ENCODE results near the gene ITIH5. TPM values are rescaled to one million over a fixed set of nuclear protein-coding genes. Genes with fewer than 3 reads are reported as not detected.

Gene ITIH5
- total and polyA plus RNA-seq, 4 donors = 0.88 to 68.5 (median 6.4) TPM

- Histone ChIP-seq H3K27ac (ENCODE audit: low read depth in 1 of 2, low read length in 1 of 2) (peak overlapping the region in 1 of 2 donors; percentile 34), H3K9ac (ENCODE audit: insufficient read depth in 1 of 2, low read length in 2 of 2) (no peak overlapping the region), H3K9me3 (ENCODE audit: control insufficient read depth in 4 of 4, insufficient read depth in 3 of 4, low read length in 3 of 4) (no peaks in the 10 kb centered on the region), H3K36me3 (ENCODE audit: control insufficient read depth in 4 of 4, insufficient read depth in 4 of 4, low read length in 4 of 4) (no peaks in the 10 kb centered on the region), H3K4me1 (ENCODE audit: control insufficient read depth in 5 of 5, insufficient read depth in 5 of 5, low read length in 5 of 5) (peaks cover 0 to 51% (median 19%) of the 10 kb centered on the region in 5 donors), H3K27me3 (ENCODE audit: control insufficient read depth in 3 of 3, insufficient read depth in 3 of 3, low read length in 2 of 3) (no peaks in the 10 kb centered on the region), H3K4me3 (no peak overlapping the region)
- WGBS, 2 donors = 48 to 66% methylated on average over 19 of the region's 19 CpGs
- TF ChIP-seq CTCF (IDR thresholded peaks at IDR 0.05; ENCODE audit: control extremely low read depth, extremely low read depth) = no peak
- DNase-seq = peak; percentile 65 to 73 (median 68)
- ATAC-seq (ENCODE audit: insufficient read depth, low FRiP score) = no peak
Measured at GRCh38 chr10:7561216-7561893, 105.4 kb downstream of the ITIH5 start.

GRCh38 chr10:7560519-7560918, 106.2 kb downstream of the ITIH5 start:
- Histone ChIP-seq H3K9me3 (ENCODE audit: control insufficient read depth in 4 of 4, insufficient read depth in 3 of 4, low read length in 3 of 4) (no peaks in the 10 kb centered on the region), H3K36me3 (ENCODE audit: control insufficient read depth in 4 of 4, insufficient read depth in 4 of 4, low read length in 4 of 4) (no peaks in the 10 kb centered on the region), H3K9ac (ENCODE audit: insufficient read depth in 1 of 2, low read length in 2 of 2) (no peak overlapping the region), H3K4me3 (no peak overlapping the region), H3K4me1 (ENCODE audit: control insufficient read depth in 5 of 5, insufficient read depth in 5 of 5, low read length in 5 of 5) (peaks cover 0 to 56% (median 19%) of the 10 kb centered on the region in 5 donors), H3K27me3 (ENCODE audit: control insufficient read depth in 3 of 3, insufficient read depth in 3 of 3, low read length in 2 of 3) (no peaks in the 10 kb centered on the region), H3K27ac (ENCODE audit: low read depth in 1 of 2, low read length in 1 of 2) (no peak overlapping the region)
- TF ChIP-seq CTCF (IDR thresholded peaks at IDR 0.05; ENCODE audit: control extremely low read depth, extremely low read depth) = no peak
- WGBS, 2 donors = 57 to 66% methylated on average over 4 of the region's 4 CpGs
- DNase-seq = no peak
- ATAC-seq (ENCODE audit: insufficient read depth, low FRiP score) = no peak

GRCh38 chr10:7559386-7559785, 107.4 kb downstream of the ITIH5 start:
- no peak overlapping the region for H3K9ac ChIP-seq (ENCODE audit: insufficient read depth in 1 of 2, low read length in 2 of 2)
- WGBS, 2 donors = 61 to 80% methylated on average over 3 of the region's 3 CpGs
- ATAC-seq (ENCODE audit: insufficient read depth, low FRiP score) = no peak

More at GRCh38 chr10:7559386-7559785, 107.4 kb downstream of the ITIH5 start:
- Histone ChIP-seq H3K27ac (ENCODE audit: low read depth in 1 of 2, low read length in 1 of 2) (no peak overlapping the region), H3K27me3 (ENCODE audit: control insufficient read depth in 3 of 3, insufficient read depth in 3 of 3, low read length in 2 of 3) (no peaks in the 10 kb centered on the region), H3K36me3 (ENCODE audit: control insufficient read depth in 4 of 4, insufficient read depth in 4 of 4, low read length in 4 of 4) (no peaks in the 10 kb centered on the region), H3K4me3 (no peak overlapping the region), H3K4me1 (ENCODE audit: control insufficient read depth in 5 of 5, insufficient read depth in 5 of 5, low read length in 5 of 5) (peaks cover 0 to 58% (median 19%) of the 10 kb centered on the region in 5 donors), H3K9me3 (ENCODE audit: control insufficient read depth in 4 of 4, insufficient read depth in 3 of 4, low read length in 3 of 4) (no peaks in the 10 kb centered on the region)
- no peak for TF ChIP-seq CTCF (IDR thresholded peaks at IDR 0.05; ENCODE audit: control extremely low read depth, extremely low read depth)
- peak in 2 of 3 donors; percentile 58 to 66 for DNase-seq

All from lung (tissue), 12 donors.